Liver (tissue), 9 donors: ENCODE measurements around the gene TTC33. TPM values are rescaled to one million over a fixed set of nuclear protein-coding genes. Genes with fewer than 3 reads are reported as not detected.

Experiments
- DNase-seq: peaks from one replicate; pipeline ENCODE4 v3.0.0-alpha.2; 2017; ENCODE audit warnings: low spot score
- H3K27ac ChIP-seq, 2 donors: one replicate each; pipeline ENCODE4 v1.7.0; 2013; ENCODE audit warnings: inconsistent platforms in 2 of 2, low read length in 2 of 2, control low read depth in 1 of 2, low read depth in 1 of 2, mild to moderate bottlenecking in 1 of 2
- H3K27me3 ChIP-seq, 4 donors: one replicate each; pipeline versions ENCODE4 v1.6.1 to v1.7.0; 2013; ENCODE audit warnings: low read length in 3 of 4, inconsistent platforms in 1 of 4, mild to moderate bottlenecking in 1 of 4, moderate library complexity in 1 of 4; ENCODE audit not compliant: control insufficient read depth in 4 of 4, insufficient read depth in 4 of 4
- H3K36me3 ChIP-seq, 4 donors: one replicate each; pipeline versions ENCODE4 v1.6.1 to v1.7.0; 2013; ENCODE audit warnings: low read length in 3 of 4, mild to moderate bottlenecking in 3 of 4, low read depth in 1 of 4, moderate library complexity in 1 of 4; ENCODE audit not compliant: control insufficient read depth in 4 of 4, insufficient read depth in 3 of 4
- H3K4me1 ChIP-seq, 4 donors: one replicate each; pipeline versions ENCODE4 v1.6.1 to v1.7.0; 2013; ENCODE audit warnings: low read length in 3 of 4, mild to moderate bottlenecking in 3 of 4, moderate library complexity in 1 of 4; ENCODE audit not compliant: control insufficient read depth in 4 of 4, insufficient read depth in 4 of 4
- H3K4me3 ChIP-seq, 3 donors: one replicate each; pipeline versions ENCODE4 v1.6.1 to v1.7.0; 2013; ENCODE audit warnings: low read length in 3 of 3, control low read depth in 1 of 3, low read depth in 1 of 3, mild to moderate bottlenecking in 1 of 3
- H3K9ac ChIP-seq, 2 donors: one replicate each; pipeline ENCODE4 v1.7.0; 2013; ENCODE audit warnings: low read length in 2 of 2, mild to moderate bottlenecking in 2 of 2, moderate library complexity in 2 of 2, control low read depth in 1 of 2, low read depth in 1 of 2
- H3K9me3 ChIP-seq, 4 donors: one replicate each; pipeline versions ENCODE4 v1.6.1 to v1.7.0; 2013; ENCODE audit warnings: low read length in 3 of 4; ENCODE audit not compliant: control insufficient read depth in 4 of 4
- ATF3 ChIP-seq: IDR thresholded peaks from 2 replicates; pipeline ENCODE4 v1.6.1; 2016; ENCODE audit warnings: antibody characterized with exemption
- EGR1 ChIP-seq, 2 donors: IDR thresholded peaks; 2 replicates each; pipeline ENCODE4 v1.6.1; 2016 to 2018; ENCODE audit warnings: antibody characterized with exemption in 2 of 2, low read depth in 2 of 2
- FOXA2 ChIP-seq: IDR thresholded peaks from 2 replicates; pipeline ENCODE4 v1.6.1; 2016; ENCODE audit warnings: antibody characterized with exemption
- HNF4A ChIP-seq, 2 donors: conservative IDR thresholded peaks; 2 replicates each; pipeline ENCODE4 v1.6.1; 2016; ENCODE audit warnings: antibody characterized with exemption in 2 of 2, mild to moderate bottlenecking in 2 of 2
- HNF4G ChIP-seq: IDR thresholded peaks from 2 replicates; pipeline ENCODE4 v1.6.1; 2016; ENCODE audit warnings: antibody characterized with exemption
- JUND ChIP-seq, 2 donors: IDR thresholded peaks; 2 replicates each; pipeline ENCODE4 v1.6.1; 2016; ENCODE audit warnings: antibody characterized with exemption in 2 of 2
- MAX ChIP-seq: IDR thresholded peaks from 2 replicates; pipeline ENCODE4 v1.6.1; 2016; ENCODE audit warnings: antibody characterized with exemption
- NR2F2 ChIP-seq: IDR thresholded peaks from 2 replicates; pipeline ENCODE4 v1.6.1; 2016; ENCODE audit warnings: antibody characterized with exemption
- RAD21 ChIP-seq, 2 donors: IDR thresholded peaks; 2 replicates each; pipeline ENCODE4 v1.6.1; 2016; ENCODE audit warnings: antibody characterized with exemption in 2 of 2, mild to moderate bottlenecking in 2 of 2
- REST ChIP-seq: IDR thresholded peaks from 2 replicates; pipeline ENCODE4 v1.6.1; 2016; ENCODE audit warnings: antibody characterized with exemption, mild to moderate bottlenecking
- RXRA ChIP-seq, 2 donors: IDR thresholded peaks; 2 replicates each; pipeline ENCODE4 v1.6.1; 2017 to 2018; ENCODE audit warnings: antibody characterized with exemption in 2 of 2, mild to moderate bottlenecking in 1 of 2
- SP1 ChIP-seq: IDR thresholded peaks from 2 replicates; pipeline ENCODE4 v1.6.1; 2018; ENCODE audit warnings: antibody characterized with exemption, mild to moderate bottlenecking
- TAF1 ChIP-seq: conservative IDR thresholded peaks from 2 replicates; pipeline ENCODE4 v1.6.1; 2016; ENCODE audit warnings: antibody characterized with exemption, mild to moderate bottlenecking
- YY1 ChIP-seq: IDR thresholded peaks from 2 replicates; pipeline ENCODE4 v1.6.1; 2016; ENCODE audit warnings: antibody characterized with exemption, mild to moderate bottlenecking
- ZBTB33 ChIP-seq: IDR thresholded peaks from 2 replicates; pipeline ENCODE4 v1.6.1; 2016; ENCODE audit warnings: antibody characterized with exemption
- WGBS: extraction: QIAGEN DNeasy Blood & Tissue Kit; methylation state at CpG from one replicate; pipeline ENCODE4 v1.1.7; 2013; 5-methylcytosine and 5-hydroxymethylcytosine counted together
- polyA plus RNA-seq, 2 donors: library from polyadenylated mRNA; stranded (reverse) in 1 of 2; unstranded in 1 of 2; fragments of 200-250 nt in 1 of 2; fragments of >200 nt in 1 of 2; fragmentation: Nextera tagmentation in 1 of 2; extraction: Ambion mirVana in 1 of 2; gene quantifications; one replicate each; pipeline versions ENCODE4 v1.2.1 to v1.2.3, GENCODE V29; 2013 to 2015
- total RNA-seq, 2 donors: library from RNA; depleted of rRNA; stranded (reverse); fragments of >200 nt; gene quantifications; one replicate each; pipeline ENCODE4 v1.2.3, GENCODE V29; 2014
- donor health status: healthy.
- donor health status: healthy.
- donor health status: healthy.
- donor health status: healthy.
- donor health status: healthy.

TTC33 gene
- total and polyA plus RNA-seq, 4 donors = 4.3 to 12.0 (median 7.6) TPM

- TF ChIP-seq REST = no peak
- no peak for TF ChIP-seq HNF4A (conservative IDR thresholded peaks at IDR 0.05)
- TF ChIP-seq JUND (IDR thresholded peaks at IDR 0.05) = no peak
- TF ChIP-seq MAX = no peak
- no peak for TF ChIP-seq FOXA2
- TF ChIP-seq RXRA (IDR thresholded peaks at IDR 0.05) = no peak
- TF ChIP-seq YY1 = no peak
- no peak for TF ChIP-seq ATF3
- TF ChIP-seq HNF4G = no peak
These were observed 201.7 kb downstream of the TTC33 start (continued) for GRCh38 chr5:40554054-40554453.

- Histone ChIP-seq H3K36me3 (no peaks in the 10 kb centered on the region), H3K4me1 (peaks cover 0 to 6% (median 0%) of the 10 kb centered on the region in 4 donors), H3K27me3 (peaks cover 0 to 3% (median 0%) of the 10 kb centered on the region in 4 donors), H3K9ac (no peak overlapping the region), H3K9me3 (no peaks in the 10 kb centered on the region), H3K27ac (no peak overlapping the region), H3K4me3 (no peak overlapping the region)
- DNase-seq = no peak
- no peak for TF ChIP-seq HNF4A (conservative IDR thresholded peaks at IDR 0.05)
- TF ChIP-seq REST = no peak
- no peak for TF ChIP-seq SP1
- no peak for TF ChIP-seq RAD21 (IDR thresholded peaks at IDR 0.05)
- no peak for TF ChIP-seq ZBTB33
- TF ChIP-seq JUND (IDR thresholded peaks at IDR 0.05) = no peak
- TF ChIP-seq EGR1 (IDR thresholded peaks at IDR 0.05; ENCODE audit: low read depth in 2 of 2) = no peak
- TF ChIP-seq FOXA2 = no peak
- TF ChIP-seq YY1 = no peak
- TF ChIP-seq RXRA (IDR thresholded peaks at IDR 0.05) = no peak
- no peak for TF ChIP-seq HNF4G
- TF ChIP-seq TAF1 = no peak
- no peak for TF ChIP-seq NR2F2
- TF ChIP-seq MAX = no peak
- TF ChIP-seq ATF3 = no peak
- WGBS = 64% methylated on average over 3 of the region's 3 CpGs
These were observed 202.8 kb downstream of the TTC33 start for GRCh38 chr5:40552981-40553380.
